Measurements from ENCODE around the gene GPS1. TPM values are rescaled to one million over a fixed set of nuclear protein-coding genes. Genes with fewer than 3 reads are reported as not detected.

The GPS1 gene
- total RNA-seq, 1 donor from 2014 or later, result 150 TPM

DNA sequence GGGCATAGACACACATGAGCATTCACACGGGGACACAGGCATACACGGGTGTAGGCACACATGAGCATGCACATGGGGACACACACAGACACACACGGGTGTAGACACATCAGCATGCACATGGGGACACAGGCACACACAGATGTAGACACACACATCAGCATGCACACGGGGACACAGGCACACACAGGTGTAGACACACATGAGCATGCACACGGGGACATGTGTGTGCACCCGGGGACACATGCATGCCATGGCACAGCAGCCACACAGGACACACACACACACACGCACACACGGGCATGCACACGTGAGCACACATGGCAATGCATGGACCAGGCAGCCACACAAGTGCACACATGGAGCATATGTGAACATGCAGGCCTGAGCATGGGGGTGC is 9.0 kb upstream of the GPS1 start:
- no peaks in the 10 kb centered on the region for H3K36me3 ChIP-seq (ENCODE audit: control insufficient read depth, insufficient read depth, low read length)
- H3K4me3 ChIP-seq (ENCODE audit: low read depth, low read length), result no peak overlapping the region
- TF ChIP-seq, protein P1, sequence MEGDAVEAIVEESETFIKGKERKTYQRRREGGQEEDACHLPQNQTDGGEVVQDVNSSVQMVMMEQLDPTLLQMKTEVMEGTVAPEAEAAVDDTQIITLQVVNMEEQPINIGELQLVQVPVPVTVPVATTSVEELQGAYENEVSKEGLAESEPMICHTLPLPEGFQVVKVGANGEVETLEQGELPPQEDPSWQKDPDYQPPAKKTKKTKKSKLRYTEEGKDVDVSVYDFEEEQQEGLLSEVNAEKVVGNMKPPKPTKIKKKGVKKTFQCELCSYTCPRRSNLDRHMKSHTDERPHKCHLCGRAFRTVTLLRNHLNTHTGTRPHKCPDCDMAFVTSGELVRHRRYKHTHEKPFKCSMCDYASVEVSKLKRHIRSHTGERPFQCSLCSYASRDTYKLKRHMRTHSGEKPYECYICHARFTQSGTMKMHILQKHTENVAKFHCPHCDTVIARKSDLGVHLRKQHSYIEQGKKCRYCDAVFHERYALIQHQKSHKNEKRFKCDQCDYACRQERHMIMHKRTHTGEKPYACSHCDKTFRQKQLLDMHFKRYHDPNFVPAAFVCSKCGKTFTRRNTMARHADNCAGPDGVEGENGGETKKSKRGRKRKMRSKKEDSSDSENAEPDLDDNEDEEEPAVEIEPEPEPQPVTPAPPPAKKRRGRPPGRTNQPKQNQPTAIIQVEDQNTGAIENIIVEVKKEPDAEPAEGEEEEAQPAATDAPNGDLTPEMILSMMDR (IDR thresholded peaks at IDR 0.05; ENCODE audit: insufficient read depth, low read length, poor library complexity, severe bottlenecking), result no peak
- no peaks in the 10 kb centered on the region for H3K27me3 ChIP-seq (ENCODE audit: control insufficient read depth, insufficient read depth, low read length)
- DNase-seq (ENCODE audit: low read depth), result no peak

GRCh38 chr17:82043507-82043906 is 8.2 kb upstream of the GPS1 start:
- Histone ChIP-seq H3K4me3 (ENCODE audit: low read depth, low read length) (no peak overlapping the region), H3K27me3 (ENCODE audit: control insufficient read depth, insufficient read depth, low read length) (no peaks in the 10 kb centered on the region), H3K36me3 (ENCODE audit: control insufficient read depth, insufficient read depth, low read length) (peaks cover 1% of the 10 kb centered on the region)
- TF ChIP-seq, protein P1 (IDR thresholded peaks at IDR 0.05; ENCODE audit: insufficient read depth, low read length, poor library complexity, severe bottlenecking), result no peak
- DNase-seq (ENCODE audit: low read depth), result no peak

DNA sequence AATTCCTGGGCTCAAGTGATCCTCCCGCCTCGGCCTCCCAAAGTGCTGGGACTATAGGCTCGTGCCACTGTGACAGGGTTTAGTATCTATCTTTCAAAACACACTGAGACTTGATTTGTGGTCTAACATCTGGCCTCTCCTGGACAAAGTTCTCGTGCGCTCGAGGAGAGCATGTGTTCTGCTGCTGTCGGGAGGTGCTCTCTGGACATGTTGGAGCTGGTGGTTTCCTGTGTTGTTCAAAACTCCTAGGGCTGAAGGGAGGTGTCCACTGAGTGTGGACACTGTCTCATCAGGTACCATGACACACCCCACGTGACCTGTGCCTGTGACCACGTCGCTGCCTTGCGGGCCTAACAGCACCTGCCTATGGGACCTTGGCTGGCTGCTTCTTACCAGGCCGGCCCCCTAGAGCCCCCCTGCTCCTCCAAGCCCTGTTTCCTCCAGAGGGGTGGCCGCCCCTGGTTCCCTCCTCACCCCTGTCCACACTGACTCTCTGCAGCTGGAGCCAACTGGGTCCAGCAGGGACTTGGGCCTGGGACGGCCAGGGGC is 5.7 kb upstream of the GPS1 start:
- DNase-seq (ENCODE audit: low read depth), result no peak
- peaks cover 3% of the 10 kb centered on the region for H3K36me3 ChIP-seq (ENCODE audit: control insufficient read depth, insufficient read depth, low read length)
- no peaks in the 10 kb centered on the region for H3K27me3 ChIP-seq (ENCODE audit: control insufficient read depth, insufficient read depth, low read length)
- H3K4me3 ChIP-seq (ENCODE audit: low read depth, low read length), result no peak overlapping the region
- TF ChIP-seq, protein P1 (IDR thresholded peaks at IDR 0.05; ENCODE audit: insufficient read depth, low read length, poor library complexity, severe bottlenecking), result no peak

DNA sequence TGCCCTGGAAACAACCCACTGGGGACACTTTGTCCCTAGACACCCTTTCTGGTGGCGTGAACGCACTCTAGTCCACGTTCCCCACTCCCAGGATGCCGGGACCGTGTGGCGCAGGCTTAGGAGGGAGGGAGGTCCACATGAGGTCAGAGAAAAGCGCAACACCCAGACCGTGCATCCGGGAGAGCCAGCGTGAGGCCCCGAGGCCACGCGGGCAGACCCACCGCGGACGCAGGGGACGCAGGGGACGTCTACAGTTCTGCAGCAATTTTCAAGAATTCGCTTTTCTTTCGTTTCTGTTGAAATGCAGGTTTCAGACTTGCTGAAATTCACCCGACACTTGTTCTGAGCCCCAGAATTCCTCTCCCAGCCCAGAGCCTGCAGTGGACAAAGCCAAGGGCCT is 4.8 kb upstream of the GPS1 start:
- no peaks in the 10 kb centered on the region for H3K27me3 ChIP-seq (ENCODE audit: control insufficient read depth, insufficient read depth, low read length)
- H3K36me3 ChIP-seq (ENCODE audit: control insufficient read depth, insufficient read depth, low read length), result peaks cover 3% of the 10 kb centered on the region
- TF ChIP-seq, protein P1 (IDR thresholded peaks at IDR 0.05; ENCODE audit: insufficient read depth, low read length, poor library complexity, severe bottlenecking), result no peak
- DNase-seq (ENCODE audit: low read depth), result no peak
- H3K4me3 ChIP-seq (ENCODE audit: low read depth, low read length), result no peak overlapping the region

GRCh38 chr17:82047379-82047778 is 4.3 kb upstream of the GPS1 start:
- Histone ChIP-seq H3K36me3 (ENCODE audit: control insufficient read depth, insufficient read depth, low read length) (peaks cover 3% of the 10 kb centered on the region), H3K4me3 (ENCODE audit: low read depth, low read length) (no peak overlapping the region), H3K27me3 (ENCODE audit: control insufficient read depth, insufficient read depth, low read length) (no peaks in the 10 kb centered on the region)
- no peak for DNase-seq (ENCODE audit: low read depth)
- TF ChIP-seq, protein P1 (IDR thresholded peaks at IDR 0.05; ENCODE audit: insufficient read depth, low read length, poor library complexity, severe bottlenecking), result no peak

DNA sequence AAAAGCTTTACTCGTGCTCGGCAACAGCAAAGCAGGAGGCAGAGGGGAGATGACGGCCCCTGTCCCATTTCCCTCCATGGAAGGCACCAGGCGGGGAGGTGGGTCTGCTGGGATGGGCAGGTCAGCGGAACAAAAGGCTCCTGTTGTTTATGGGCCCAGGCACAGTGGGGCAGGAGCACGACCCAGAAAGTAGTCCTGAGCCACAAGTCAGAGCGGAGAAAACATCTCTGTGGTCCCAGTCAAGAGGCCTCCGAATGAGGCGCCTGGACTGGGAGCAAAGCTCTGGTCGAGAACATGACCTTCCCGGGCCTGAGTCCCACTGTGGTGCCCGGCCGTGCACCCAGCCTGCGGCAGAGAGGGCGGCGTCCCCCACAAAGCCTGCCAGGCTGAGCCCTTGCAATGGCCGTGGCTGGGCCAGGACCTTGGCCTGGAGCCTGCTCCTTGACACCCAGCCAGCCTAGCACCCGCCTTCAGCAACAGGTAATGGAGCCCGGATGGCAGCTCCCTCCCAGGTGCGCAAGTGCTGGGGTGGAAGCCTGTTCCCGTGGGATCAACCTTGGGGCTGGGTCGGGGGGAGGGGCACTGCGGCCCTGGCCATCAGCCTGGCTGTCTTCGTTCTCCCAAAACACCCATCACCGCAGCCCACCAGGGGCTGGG is 3.7 kb upstream of the GPS1 start:
- TF ChIP-seq, protein P1 (IDR thresholded peaks at IDR 0.05; ENCODE audit: insufficient read depth, low read length, poor library complexity, severe bottlenecking), result no peak
- DNase-seq (ENCODE audit: low read depth), result no peak
- no peaks in the 10 kb centered on the region for H3K27me3 ChIP-seq (ENCODE audit: control insufficient read depth, insufficient read depth, low read length)
- H3K36me3 ChIP-seq (ENCODE audit: control insufficient read depth, insufficient read depth, low read length), result peaks cover 3% of the 10 kb centered on the region
- no peak overlapping the region for H3K4me3 ChIP-seq (ENCODE audit: low read depth, low read length)
